HG02759 (cell line): ENCODE measurements around the gene MTA1.

Experiments used
- ATAC-seq: cut with Tn5 transposase; IDR thresholded peaks from one replicate; pipeline ENCODE4 v1.9.1; 2021; ENCODE audit warnings: mild to moderate bottlenecking, moderate library complexity; ENCODE audit not compliant: unreplicated experiment

The MTA1 gene

GRCh38 chr14:105442125-105442524 lies 22.5 kb downstream of the MTA1 start:
- no peak for ATAC-seq

- no peak for ATAC-seq
Measured at GRCh38 chr14:105442834-105443233, 23.2 kb downstream of the MTA1 start.

- ATAC-seq: no peak
Measured at GRCh38 chr14:105444859-105445258, 25.2 kb downstream of the MTA1 start.

DNA sequence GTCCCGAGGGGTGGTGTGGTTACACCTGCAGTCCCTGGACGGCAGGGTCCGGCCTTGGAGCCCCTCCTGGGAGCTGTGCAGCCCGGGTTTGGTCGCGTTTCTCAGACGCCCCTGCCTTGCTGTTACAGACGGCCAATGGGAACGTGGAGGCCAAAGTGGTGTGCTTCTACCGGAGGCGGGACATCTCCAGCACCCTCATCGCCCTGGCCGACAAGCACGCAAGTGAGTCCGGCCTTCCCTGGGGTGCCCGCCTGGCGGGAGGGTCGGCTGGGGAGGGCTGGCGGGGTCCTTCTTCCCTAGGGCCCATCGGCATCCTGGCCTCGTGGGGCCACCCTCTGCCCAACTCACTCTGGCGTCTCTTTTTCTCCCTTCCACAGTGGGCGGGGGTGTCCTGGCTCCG lies 25.7 kb downstream of the MTA1 start:
- no peak for ATAC-seq

- ATAC-seq: no peak
Measured at GRCh38 chr14:105445901-105446845, 26.5 kb downstream of the MTA1 start.

GRCh38 chr14:105446971-105447370 lies 27.3 kb downstream of the MTA1 start:
- ATAC-seq: no peak

- no peak for ATAC-seq
Measured at GRCh38 chr14:105447651-105448640, 28.3 kb downstream of the MTA1 start.

GRCh38 chr14:105448706-105449111 lies 29.1 kb downstream of the MTA1 start:
- ATAC-seq: peak; percentile 57

DNA sequence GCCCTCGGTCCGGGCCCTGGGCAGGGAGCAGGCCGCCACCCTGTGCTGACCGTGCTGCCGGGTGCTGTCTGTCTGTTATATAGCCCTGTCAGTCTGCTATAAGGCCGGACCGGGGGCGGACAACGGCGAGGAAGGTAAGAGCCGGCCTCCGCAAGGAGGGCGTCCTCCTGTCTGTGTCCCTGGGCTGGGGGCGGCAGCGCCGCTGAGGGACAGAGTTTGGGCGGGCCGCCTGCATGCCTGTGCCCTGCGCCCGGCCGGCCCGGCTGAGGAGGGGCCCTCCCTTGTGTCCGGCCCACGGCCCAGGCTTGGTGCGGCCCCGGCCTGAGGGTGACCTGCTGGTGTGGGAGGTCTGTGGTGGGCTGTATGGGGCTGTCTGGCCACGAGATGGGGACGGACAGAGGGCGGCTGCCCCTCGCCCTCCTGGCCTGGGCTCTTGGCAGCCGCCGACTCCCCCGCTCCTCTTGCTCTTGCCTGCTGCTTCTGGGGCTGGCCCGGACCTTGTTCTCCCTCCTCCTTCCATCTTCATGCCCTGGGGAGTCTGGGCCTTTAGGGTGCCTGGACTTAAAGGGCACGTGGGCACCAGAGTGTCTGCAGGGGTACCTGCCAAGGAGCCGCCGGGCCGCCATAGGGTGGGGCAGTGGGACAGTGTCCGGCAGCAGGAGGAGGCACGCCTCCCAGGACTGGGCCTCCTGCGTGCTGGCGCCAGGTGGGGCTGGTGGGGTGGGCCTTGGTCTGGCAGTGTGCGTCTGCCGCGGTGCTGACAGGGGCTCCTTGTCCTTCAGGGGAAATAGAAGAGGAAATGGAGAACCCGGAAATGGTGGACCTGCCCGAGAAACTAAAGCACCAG lies 29.9 kb downstream of the MTA1 start:
- ATAC-seq: no peak

- ATAC-seq: no peak
Measured at GRCh38 chr14:105450123-105450505, 30.5 kb downstream of the MTA1 start.

- no peak for ATAC-seq
Measured at GRCh38 chr14:105450864-105451720, 31.5 kb downstream of the MTA1 start.

DNA sequence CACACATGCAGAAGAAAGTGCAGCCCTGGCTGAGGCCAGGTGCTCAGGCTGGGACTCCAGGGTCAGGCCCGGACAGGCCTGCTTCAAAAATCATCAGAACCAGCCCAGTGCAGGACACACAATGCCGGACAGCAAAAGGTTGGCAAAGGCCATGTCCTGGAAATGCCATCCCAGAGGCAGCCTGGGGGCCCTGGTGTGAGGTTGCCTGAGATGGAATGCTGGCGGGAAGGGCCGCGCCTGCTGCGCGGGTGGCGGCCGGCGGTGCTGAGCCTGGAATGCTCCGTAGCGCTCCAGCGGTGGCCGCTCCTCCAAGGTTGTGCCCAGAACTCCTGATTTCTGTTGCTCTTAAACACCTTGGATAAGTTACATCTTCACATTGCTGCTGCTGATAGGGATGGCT lies 33.3 kb downstream of the MTA1 start:
- ATAC-seq: no peak

DNA sequence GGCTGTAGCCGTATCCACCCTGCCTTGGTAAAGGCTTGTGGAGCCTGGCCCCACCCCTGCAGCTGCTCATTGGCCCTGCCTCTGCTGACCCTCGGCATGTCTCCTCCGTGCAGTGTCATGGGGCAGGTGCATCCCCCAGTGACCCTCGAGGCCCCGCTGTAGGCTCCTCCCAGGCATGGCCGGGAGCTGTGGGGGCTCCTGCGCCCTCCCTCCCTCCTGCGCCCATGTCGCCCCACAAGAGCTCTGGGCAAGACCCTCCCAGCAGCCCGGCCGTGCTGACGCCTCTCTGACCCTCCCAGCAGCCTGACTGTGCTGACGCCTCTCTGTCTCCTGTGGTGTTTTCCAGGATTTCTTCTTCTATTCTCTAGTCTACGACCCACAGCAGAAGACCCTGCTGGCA lies 34.2 kb downstream of the MTA1 start:
- no peak for ATAC-seq

GRCh38 chr14:105455086-105455640 lies 35.5 kb downstream of the MTA1 start:
- ATAC-seq: no peak

GRCh38 chr14:105455766-105456660 lies 36.4 kb downstream of the MTA1 start:
- ATAC-seq: no peak

DNA sequence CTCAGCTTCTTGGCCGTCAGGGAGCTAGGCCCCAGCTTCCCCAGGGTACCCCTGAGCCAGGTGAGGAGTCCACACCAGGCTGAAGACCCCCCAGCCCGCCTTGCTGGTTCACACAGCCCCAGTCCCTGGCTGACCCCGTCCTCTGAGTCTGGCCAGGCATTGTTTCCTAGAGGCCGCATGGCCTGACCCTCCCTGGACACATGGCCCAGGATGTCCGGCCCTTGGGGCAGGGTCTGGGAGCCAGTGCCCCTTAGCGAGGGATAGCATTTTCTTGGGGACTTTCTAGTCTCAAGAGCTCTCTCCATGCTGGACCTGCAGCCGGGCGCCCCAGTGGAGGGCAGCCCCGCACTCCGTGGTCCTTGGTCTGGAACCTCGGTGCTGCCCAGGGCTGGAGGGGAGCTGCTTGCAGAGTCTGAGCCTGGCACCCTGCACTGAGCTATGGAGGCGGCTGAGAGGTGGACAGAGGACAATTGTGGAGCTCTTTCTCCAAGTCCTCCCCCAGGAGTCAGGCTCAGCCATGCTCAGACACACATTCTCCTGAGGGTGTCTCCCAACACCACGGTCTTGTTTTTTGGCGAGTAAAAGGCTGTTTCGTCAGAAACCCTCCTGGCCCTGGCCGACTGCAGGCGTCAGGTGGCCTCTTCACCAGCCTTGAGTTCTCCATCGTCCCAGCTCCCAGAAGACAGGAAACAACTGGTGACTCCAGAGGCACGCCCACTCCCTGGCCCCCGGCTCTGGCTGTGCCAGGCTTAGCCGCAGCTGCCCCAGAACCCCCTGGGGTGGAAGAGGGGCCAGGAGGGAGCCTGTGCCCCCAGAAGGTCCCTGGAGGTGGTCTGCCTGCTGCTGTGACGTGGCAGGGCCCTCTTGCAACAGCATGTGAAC lies 37.4 kb downstream of the MTA1 start:
- no peak for ATAC-seq

DNA sequence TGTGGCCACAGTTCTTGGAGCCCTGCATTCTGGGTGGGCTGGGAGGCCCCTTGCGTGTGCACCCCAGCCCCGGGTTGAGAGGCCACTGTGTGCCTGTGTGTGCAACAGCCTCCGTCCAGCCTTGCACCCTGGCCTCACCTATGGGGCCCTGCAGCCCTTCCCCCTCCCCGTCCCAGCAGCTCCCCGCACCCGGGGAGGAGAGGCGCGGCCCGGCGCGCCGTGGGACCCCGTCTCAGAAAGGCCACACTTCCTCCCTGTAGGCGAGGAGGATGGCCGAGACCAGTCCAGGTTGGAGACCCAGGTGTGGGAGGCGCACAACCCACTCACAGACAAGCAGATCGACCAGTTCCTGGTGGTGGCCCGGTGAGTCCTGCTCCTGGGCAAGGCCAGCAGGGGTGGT lies 38.4 kb downstream of the MTA1 start:
- ATAC-seq: no peak
